ENCODE results near the gene LTBP1. TPM values are rescaled to one million over a fixed set of nuclear protein-coding genes. Genes with fewer than 3 reads are reported as not detected.

LTBP1 gene
- total RNA-seq, 1 experiment from 2014 or later: 13.9 TPM

GRCh38 chr2:32932825-32933755 lies 13.7 kb upstream of the LTBP1 start:
- BruUV-seq (replicated peaks): no TSS peak
- Mint-ChIP-seq H3K27ac (ENCODE audit: unreplicated experiment) (no peak overlapping the region), H3K27me3 (ENCODE audit: unreplicated experiment) (peaks cover 6% of the 10 kb centered on the region), H3K36me3 (ENCODE audit: insufficient read depth, unreplicated experiment) (no peaks in the 10 kb centered on the region), H3K4me1 (ENCODE audit: low read depth, unreplicated experiment) (peaks cover 7% of the 10 kb centered on the region), H3K9me3 (ENCODE audit: low read depth, unreplicated experiment) (no peaks in the 10 kb centered on the region), H3K4me3 (ENCODE audit: low read depth, unreplicated experiment) (no peak overlapping the region)
- CTCF ChIA-PET: interaction anchor here (0.7 kb wide), 1 partner anchor 1973 kb away, joined by 3 read pairs; no protein-coding TSS in a partner anchor
- intact Hi-C loops (cut with micrococcal nuclease; ENCODE audit: unreplicated experiment): no loop called here
- DNase-seq: no peak
- TF ChIP-seq, protein P1, sequence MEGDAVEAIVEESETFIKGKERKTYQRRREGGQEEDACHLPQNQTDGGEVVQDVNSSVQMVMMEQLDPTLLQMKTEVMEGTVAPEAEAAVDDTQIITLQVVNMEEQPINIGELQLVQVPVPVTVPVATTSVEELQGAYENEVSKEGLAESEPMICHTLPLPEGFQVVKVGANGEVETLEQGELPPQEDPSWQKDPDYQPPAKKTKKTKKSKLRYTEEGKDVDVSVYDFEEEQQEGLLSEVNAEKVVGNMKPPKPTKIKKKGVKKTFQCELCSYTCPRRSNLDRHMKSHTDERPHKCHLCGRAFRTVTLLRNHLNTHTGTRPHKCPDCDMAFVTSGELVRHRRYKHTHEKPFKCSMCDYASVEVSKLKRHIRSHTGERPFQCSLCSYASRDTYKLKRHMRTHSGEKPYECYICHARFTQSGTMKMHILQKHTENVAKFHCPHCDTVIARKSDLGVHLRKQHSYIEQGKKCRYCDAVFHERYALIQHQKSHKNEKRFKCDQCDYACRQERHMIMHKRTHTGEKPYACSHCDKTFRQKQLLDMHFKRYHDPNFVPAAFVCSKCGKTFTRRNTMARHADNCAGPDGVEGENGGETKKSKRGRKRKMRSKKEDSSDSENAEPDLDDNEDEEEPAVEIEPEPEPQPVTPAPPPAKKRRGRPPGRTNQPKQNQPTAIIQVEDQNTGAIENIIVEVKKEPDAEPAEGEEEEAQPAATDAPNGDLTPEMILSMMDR (IDR thresholded peaks at IDR 0.05; ENCODE audit: unreplicated experiment): no peak

DNA sequence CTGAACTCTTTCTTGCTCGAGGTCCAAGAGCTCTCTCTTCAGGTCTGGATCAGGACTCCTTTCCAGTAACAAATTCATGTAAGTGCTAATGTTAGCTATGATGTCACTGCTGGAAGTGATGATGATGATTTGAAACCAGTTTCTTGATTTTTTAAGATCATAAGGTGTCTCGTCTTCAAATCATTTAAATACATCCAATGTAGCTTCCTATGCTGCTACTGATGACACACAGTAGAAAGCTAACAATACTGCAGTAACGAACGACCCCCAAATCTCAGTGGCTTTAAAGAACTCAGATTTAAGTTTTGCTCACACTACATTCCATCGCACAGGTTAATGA lies 13.0 kb upstream of the LTBP1 start:
- H3K4me3 Mint-ChIP-seq (ENCODE audit: low read depth, unreplicated experiment): no peak overlapping the region
- DNase-seq: no peak
- no TSS peak for BruUV-seq (replicated peaks)
- intact Hi-C loops (cut with micrococcal nuclease; ENCODE audit: unreplicated experiment): no loop called here
- no peaks in the 10 kb centered on the region for H3K9me3 Mint-ChIP-seq (ENCODE audit: low read depth, unreplicated experiment)
- TF ChIP-seq, protein P1 (IDR thresholded peaks at IDR 0.05; ENCODE audit: unreplicated experiment): no peak
- H3K27ac Mint-ChIP-seq (ENCODE audit: unreplicated experiment): no peak overlapping the region
- H3K27me3 Mint-ChIP-seq (ENCODE audit: unreplicated experiment): no peaks in the 10 kb centered on the region
- CTCF ChIA-PET: no interaction called here
- H3K36me3 Mint-ChIP-seq (ENCODE audit: insufficient read depth, unreplicated experiment): no peaks in the 10 kb centered on the region
- peaks cover 14% of the 10 kb centered on the region for H3K4me1 Mint-ChIP-seq (ENCODE audit: low read depth, unreplicated experiment)

DNA sequence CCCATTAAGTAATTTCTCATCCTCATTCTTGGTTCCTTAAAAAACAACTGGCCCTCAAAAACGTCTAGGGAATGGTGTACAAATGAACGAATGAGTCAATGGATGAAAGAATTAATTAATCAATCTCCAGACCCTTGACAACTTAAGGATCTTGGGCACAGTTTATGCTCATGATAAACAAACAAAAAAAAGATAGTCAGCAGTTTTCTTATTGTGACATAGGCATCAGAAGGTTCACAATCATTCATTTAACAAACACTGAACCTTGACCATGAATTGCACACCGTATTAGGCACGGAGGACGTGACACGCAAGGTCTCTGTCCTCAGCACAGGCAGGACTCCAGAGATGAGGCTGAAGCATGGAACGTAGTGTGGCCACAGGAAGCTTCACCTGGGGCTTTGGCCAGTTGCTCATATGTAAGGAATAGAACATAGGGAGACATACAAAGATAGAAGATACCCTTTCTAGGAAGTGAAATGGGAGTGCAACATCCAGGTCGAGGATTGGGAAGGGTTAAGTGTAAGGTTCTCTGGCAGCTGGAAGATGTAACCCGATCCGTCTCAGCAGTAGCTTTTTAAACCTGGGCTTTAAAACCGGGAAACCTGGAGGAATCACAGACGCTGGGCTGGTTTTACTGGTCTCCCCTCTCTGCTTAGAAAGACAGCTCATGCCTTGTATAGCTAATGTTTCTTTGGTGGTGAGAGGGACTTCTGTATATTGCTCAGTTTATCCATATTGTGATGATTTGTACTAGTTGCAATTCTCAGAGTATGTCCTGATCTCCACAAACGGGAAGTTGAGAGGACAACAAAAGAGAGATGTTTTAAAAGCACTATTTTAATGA lies 8.9 kb upstream of the LTBP1 start:
- H3K27me3 Mint-ChIP-seq (ENCODE audit: unreplicated experiment): no peaks in the 10 kb centered on the region
- no peak overlapping the region for H3K4me3 Mint-ChIP-seq (ENCODE audit: low read depth, unreplicated experiment)
- no peaks in the 10 kb centered on the region for H3K36me3 Mint-ChIP-seq (ENCODE audit: insufficient read depth, unreplicated experiment)
- intact Hi-C loops (cut with micrococcal nuclease; ENCODE audit: unreplicated experiment): no loop called here
- peaks cover 26% of the 10 kb centered on the region for H3K4me1 Mint-ChIP-seq (ENCODE audit: low read depth, unreplicated experiment)
- no peaks in the 10 kb centered on the region for H3K9me3 Mint-ChIP-seq (ENCODE audit: low read depth, unreplicated experiment)
- peak overlapping the region; percentile 5 for H3K27ac Mint-ChIP-seq (ENCODE audit: unreplicated experiment)
- TF ChIP-seq, protein P1 (IDR thresholded peaks at IDR 0.05; ENCODE audit: unreplicated experiment): no peak
- no TSS peak for BruUV-seq (replicated peaks)
- CTCF ChIA-PET: no interaction called here
- peak; percentile 42 for DNase-seq

DNA sequence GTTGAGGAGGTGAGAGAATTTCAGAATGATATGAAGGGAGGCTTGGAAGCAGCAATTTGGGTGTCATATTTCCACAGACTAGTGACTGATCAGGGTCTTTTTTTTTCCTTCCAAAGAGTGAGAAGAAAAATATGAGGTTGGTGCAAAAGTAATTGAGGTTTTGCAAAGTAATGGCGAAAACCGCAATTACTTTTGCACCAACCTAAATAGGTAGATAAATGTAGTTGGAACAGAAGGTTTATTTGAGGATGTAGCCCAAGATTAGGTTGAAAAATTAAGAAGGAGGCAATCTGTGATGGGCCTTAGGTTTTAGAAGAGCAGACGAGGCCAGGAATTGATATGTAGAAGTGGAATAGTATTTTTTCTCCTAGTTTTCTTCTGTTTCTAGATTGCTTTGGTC lies 7.8 kb upstream of the LTBP1 start:
- BruUV-seq (replicated peaks): no TSS peak
- no peaks in the 10 kb centered on the region for H3K9me3 Mint-ChIP-seq (ENCODE audit: low read depth, unreplicated experiment)
- no peak for DNase-seq
- H3K4me1 Mint-ChIP-seq (ENCODE audit: low read depth, unreplicated experiment): peaks cover 30% of the 10 kb centered on the region
- no peaks in the 10 kb centered on the region for H3K27me3 Mint-ChIP-seq (ENCODE audit: unreplicated experiment)
- CTCF ChIA-PET: no interaction called here
- TF ChIP-seq, protein P1 (IDR thresholded peaks at IDR 0.05; ENCODE audit: unreplicated experiment): no peak
- H3K36me3 Mint-ChIP-seq (ENCODE audit: insufficient read depth, unreplicated experiment): no peaks in the 10 kb centered on the region
- intact Hi-C loops (cut with micrococcal nuclease; ENCODE audit: unreplicated experiment): no loop called here
- H3K4me3 Mint-ChIP-seq (ENCODE audit: low read depth, unreplicated experiment): no peak overlapping the region
- peak overlapping the region; percentile 57 for H3K27ac Mint-ChIP-seq (ENCODE audit: unreplicated experiment)

Measured in Calu3 (cell line).